ENCODE measurements around the gene IRF9. TPM values are rescaled to one million over a fixed set of nuclear protein-coding genes. Genes with fewer than 3 reads are reported as not detected.
A peak's percentile ranks its signal among the peaks of the same experiment; 100 is the strongest.

IRF9 gene
- total RNA-seq, 4 donors from 2014 or later = 61.3 to 80.1 (median 68.1) TPM

DNA sequence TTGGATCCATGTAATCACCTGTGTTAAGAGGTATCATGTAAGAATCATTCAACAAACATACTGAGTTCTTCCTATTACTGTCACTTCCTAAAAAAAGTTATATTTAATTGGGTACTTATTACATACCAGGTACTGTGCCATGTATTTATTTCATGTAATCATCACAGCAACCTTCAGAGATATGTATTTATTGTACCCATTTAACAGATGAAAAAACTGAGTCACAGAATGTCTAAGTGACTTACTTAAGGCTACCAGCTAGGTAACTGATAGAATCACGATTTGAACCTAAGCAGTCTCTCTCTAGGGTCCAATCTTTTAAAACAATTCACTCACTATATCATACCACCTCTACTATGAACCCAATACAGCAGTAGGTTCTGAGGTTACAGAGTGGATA lies 16.6 kb upstream of the IRF9 start:
- 80 to 100% methylated on average over 1 of the region's 1 CpG for WGBS, 2 donors (ENCODE audit: low coverage in 1 of 2)
- Histone ChIP-seq H3K4me1 (peaks cover 0 to 73% (median 33%) of the 10 kb centered on the region in 3 donors), H3K4me3 (no peak overlapping the region), H3K27me3 (no peaks in the 10 kb centered on the region), H3K36me3 (peaks cover 0 to 14% of the 10 kb centered on the region in 2 donors), H3K9me3 (no peaks in the 10 kb centered on the region), H3K27ac (peak overlapping the region in 1 of 4 donors; percentile 91)
- TF ChIP-seq POLR2AphosphoS5 (IDR thresholded peaks at IDR 0.05) = no peak
- no peak for TF ChIP-seq EP300 (IDR thresholded peaks at IDR 0.05)
- TF ChIP-seq, protein P1, sequence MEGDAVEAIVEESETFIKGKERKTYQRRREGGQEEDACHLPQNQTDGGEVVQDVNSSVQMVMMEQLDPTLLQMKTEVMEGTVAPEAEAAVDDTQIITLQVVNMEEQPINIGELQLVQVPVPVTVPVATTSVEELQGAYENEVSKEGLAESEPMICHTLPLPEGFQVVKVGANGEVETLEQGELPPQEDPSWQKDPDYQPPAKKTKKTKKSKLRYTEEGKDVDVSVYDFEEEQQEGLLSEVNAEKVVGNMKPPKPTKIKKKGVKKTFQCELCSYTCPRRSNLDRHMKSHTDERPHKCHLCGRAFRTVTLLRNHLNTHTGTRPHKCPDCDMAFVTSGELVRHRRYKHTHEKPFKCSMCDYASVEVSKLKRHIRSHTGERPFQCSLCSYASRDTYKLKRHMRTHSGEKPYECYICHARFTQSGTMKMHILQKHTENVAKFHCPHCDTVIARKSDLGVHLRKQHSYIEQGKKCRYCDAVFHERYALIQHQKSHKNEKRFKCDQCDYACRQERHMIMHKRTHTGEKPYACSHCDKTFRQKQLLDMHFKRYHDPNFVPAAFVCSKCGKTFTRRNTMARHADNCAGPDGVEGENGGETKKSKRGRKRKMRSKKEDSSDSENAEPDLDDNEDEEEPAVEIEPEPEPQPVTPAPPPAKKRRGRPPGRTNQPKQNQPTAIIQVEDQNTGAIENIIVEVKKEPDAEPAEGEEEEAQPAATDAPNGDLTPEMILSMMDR (IDR thresholded peaks at IDR 0.05) = no peak
- no peak for TF ChIP-seq POLR2A (IDR thresholded peaks at IDR 0.05)
- no peak for ATAC-seq

DNA sequence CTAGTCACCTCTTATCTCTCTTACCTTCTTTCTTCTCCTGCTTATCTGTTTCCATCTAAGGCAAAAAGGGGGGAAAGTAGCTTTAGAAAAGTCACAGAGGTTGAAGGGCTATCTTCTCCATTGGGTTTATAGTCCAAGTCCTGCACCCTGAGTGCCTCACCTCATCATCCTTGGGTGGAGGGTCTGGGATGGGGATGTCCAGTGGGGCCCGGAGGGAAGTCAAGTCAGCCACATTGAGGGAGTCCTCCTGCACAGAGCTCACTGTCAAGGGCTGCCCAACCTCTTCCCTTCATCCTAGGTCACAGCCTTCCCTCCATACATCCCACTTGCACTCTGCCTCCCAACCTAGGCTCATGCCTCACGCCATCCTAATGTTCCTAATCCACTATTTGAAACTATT lies 15.8 kb upstream of the IRF9 start:
- Histone ChIP-seq H3K36me3 (peaks cover 0 to 19% of the 10 kb centered on the region in 2 donors), H3K27me3 (no peaks in the 10 kb centered on the region), H3K9me3 (no peaks in the 10 kb centered on the region), H3K27ac (peak overlapping the region in 3 of 4 donors; percentile 15 to 91 (median 91)), H3K4me3 (no peak overlapping the region), H3K4me1 (peaks cover 0 to 73% (median 25%) of the 10 kb centered on the region in 3 donors)
- WGBS, 2 donors (ENCODE audit: low coverage in 1 of 2) = no CpG with 5 or more reads among the region's 2 CpGs
- TF ChIP-seq, protein P1 (IDR thresholded peaks at IDR 0.05) = no peak
- TF ChIP-seq EP300 (IDR thresholded peaks at IDR 0.05) (no peak), POLR2AphosphoS5 (IDR thresholded peaks at IDR 0.05) (no peak), POLR2A (IDR thresholded peaks at IDR 0.05) (no peak)
- ATAC-seq = no peak

- no peaks in the 10 kb centered on the region for H3K27me3 ChIP-seq
- H3K36me3 ChIP-seq = peaks cover 0 to 25% of the 10 kb centered on the region in 2 donors
- H3K27ac ChIP-seq = peak overlapping the region; percentile 66 to 98 (median 91)
- TF ChIP-seq EP300 (IDR thresholded peaks at IDR 0.05) (no peak), POLR2A (IDR thresholded peaks at IDR 0.05) (no peak), POLR2AphosphoS5 (IDR thresholded peaks at IDR 0.05) (no peak)
- TF ChIP-seq, protein P1 (IDR thresholded peaks at IDR 0.05) = no peak
- H3K4me1 ChIP-seq = peaks cover 0 to 73% (median 25%) of the 10 kb centered on the region in 3 donors
- 17 to 31% methylated on average over 6 to 7 of the region's 9 CpGs for WGBS, 2 donors (ENCODE audit: low coverage in 1 of 2)
- peak overlapping the region; percentile 69 to 92 for H3K4me3 ChIP-seq
- ATAC-seq = no peak
- no peaks in the 10 kb centered on the region for H3K9me3 ChIP-seq
Observed at GRCh38 chr14:24145690-24146452, 15.2 kb upstream of the IRF9 start.

- Histone ChIP-seq H3K27ac (peak within 1 kb of the TSS; percentile 78 to 98 (median 91)), H3K9me3 (no peaks in the 10 kb centered on the region), H3K27me3 (no peaks in the 10 kb centered on the region), H3K4me3 (peak within 1 kb of the TSS; percentile 69 to 92), H3K36me3 (peaks cover 0 to 32% of the 10 kb centered on the region in 2 donors), H3K4me1 (peaks cover 0 to 72% (median 25%) of the 10 kb centered on the region in 3 donors)
- no peak for TF ChIP-seq POLR2A (IDR thresholded peaks at IDR 0.05)
- no peak for TF ChIP-seq EP300 (IDR thresholded peaks at IDR 0.05)
- TF ChIP-seq, protein P1 (IDR thresholded peaks at IDR 0.05) = no peak
- TF ChIP-seq POLR2AphosphoS5 (IDR thresholded peaks at IDR 0.05) = peak; percentile 57
- WGBS, 2 donors (ENCODE audit: low coverage in 1 of 2) = 0% methylated on average over 5 to 7 of the region's 25 CpGs
- ATAC-seq = peak; percentile 81
Observed at GRCh38 chr14:24146453-24146977, 14.6 kb upstream of the IRF9 start, which contains the start of gene PSME2. TSS of gene PSME2 (minus strand) at chr14:24146610. CDS start at chr14:24146581, 29 bp downstream.
